Measurements from ENCODE around the gene SLC25A13.

- TF ChIP-seq CREB5 (CRISPR knock-in tag; IDR thresholded peaks at IDR 0.05; ENCODE audit: low read depth) (no peak), GLIS3 (CRISPR knock-in tag; IDR thresholded peaks at IDR 0.05) (no peak), ARNTL (CRISPR knock-in tag; IDR thresholded peaks at IDR 0.05; ENCODE audit: borderline replicate concordance, low read depth) (no peak), ISL1 (CRISPR knock-in tag; IDR thresholded peaks at IDR 0.05) (peak; percentile 77), PATZ1 (CRISPR knock-in tag; IDR thresholded peaks at IDR 0.05; ENCODE audit: borderline replicate concordance) (no peak), TOX (CRISPR knock-in tag; IDR thresholded peaks at IDR 0.05; ENCODE audit: borderline replicate concordance) (no peak), BACH2 (CRISPR knock-in tag; IDR thresholded peaks at IDR 0.05; ENCODE audit: borderline replicate concordance) (no peak), ZFP30 (CRISPR knock-in tag; IDR thresholded peaks at IDR 0.05) (no peak)
Measured at GRCh38 chr7:96084881-96085553, 236.9 kb downstream of the SLC25A13 start.

All from SK-N-SH treated with all-trans-retinoic acid at 6 μM for 48 hours (cell line).